Activated T-helper 1 cell treated with Interleukin-2 at 50 U/mL for 16 hours (primary cell): ENCODE results near the gene C8A.

Source experiments
- DNase-seq: peaks from one replicate; pipeline ENCODE4 v3.0.0-alpha.2; 2020; ENCODE audit warnings: low read depth

C8A gene

DNA sequence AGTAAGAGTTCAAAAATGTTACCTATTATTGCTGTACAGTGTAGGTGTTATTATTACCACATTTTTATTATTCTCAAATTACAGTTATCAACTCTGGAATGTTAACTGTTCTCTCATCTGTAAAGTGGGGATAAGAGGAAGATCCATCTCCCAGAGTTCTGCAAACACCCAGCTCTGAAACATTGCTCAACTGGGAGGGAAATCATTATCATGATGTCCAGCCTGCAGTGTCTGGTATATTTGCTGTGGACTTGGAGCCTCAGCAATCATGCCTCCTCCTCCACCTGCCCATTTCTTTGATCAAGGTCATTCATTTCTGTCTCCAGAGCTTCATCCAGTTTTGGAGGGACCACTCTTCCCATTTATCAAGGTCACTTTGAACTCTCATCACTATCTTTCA lies 39.4 kb downstream of the C8A start:
- DNase-seq = no peak

DNA sequence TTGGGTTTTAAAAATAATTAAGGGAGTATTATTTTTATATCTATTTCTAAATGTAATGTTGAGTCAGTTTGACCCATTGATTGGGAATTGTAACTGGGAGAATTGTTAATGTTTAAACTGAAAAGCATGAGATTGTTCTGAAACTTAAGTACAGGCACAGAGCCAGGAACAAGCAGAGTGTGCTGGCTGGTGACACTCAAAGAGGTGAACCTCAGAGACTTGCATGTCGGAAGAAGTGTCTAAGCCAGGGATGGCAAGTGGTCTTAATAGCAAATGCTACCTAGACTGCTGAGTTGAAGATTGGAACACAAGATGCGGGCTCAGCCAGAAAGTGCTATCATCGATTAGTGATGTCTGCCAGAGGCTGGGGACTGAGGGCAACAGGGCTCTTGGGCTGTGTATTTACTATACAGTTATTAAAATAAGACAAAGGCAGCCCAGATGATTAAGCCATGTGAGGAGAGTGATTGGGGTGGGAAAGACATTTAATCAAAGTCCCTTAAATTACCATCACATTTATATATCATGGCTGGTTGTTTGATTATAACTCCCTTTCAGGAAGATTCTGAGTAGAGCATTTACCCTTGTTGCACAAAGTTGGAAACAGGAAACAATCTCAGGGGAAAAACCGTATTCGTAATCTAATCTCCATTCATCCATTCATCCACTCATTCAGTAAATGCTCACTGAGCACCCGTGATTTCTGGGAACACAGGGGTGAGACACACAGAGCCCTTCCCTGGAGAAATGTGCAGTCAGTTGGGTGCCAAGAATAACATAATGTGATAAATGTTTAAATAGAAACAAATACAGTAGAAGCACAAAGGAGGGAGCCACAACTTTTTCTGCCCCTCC lies 42.8 kb downstream of the C8A start:
- DNase-seq = no peak

DNA sequence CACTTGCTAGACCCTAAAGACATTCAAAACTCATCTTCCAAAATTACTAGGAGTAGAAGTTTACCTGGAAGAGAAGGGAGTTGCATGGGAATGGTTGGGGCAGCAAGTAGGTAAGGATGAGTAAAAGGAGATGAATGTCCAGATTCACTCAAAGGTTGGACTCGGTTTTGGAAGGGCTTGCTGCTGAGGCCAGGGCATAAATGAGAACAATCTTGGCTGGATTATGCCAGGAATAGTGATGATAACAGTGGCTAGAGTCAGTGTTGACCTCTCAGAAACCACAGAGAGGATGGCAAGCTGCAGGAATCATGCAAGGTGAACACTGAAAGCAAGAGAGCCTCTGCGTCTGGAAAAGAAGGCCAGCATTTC lies 43.4 kb downstream of the C8A start:
- DNase-seq = no peak

DNA sequence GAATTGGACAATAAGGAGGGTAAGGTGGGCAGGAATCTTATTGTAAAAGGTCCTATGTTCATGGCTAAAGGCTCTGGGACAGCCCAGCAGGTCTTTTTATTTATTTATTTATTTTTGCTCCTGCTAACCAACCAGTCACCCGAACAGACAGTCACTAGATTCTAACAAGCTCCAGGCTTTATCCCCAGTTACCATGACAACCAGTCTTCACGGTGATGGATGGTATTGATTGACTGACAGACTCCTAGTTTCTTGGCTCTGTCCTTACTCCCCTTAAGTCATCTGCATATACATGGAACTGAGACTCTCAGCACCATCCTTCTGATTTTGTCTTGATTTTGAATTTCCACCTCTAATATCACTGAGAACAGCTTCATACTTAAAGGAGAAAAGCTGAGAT lies 44.3 kb downstream of the C8A start:
- no peak for DNase-seq

DNA sequence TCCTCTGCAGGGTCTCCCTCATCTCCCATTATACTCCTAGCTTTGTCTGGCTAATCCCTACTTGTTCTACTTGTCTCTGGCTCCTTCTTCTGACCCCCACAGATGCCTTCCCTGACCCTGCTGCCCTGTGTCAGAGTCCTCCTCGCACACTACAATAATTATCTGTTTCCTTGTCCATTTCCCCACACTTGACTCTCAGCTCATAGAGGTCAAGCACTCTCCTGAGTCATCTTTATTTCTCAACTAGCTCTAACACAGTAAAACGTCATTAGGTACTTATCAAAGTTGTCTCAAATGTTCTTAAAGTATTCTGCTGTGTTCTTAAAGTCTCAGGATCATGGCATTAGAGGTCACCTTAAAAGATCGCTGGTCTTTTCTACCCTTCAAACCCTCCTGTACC lies 47.1 kb downstream of the C8A start:
- no peak for DNase-seq

DNA sequence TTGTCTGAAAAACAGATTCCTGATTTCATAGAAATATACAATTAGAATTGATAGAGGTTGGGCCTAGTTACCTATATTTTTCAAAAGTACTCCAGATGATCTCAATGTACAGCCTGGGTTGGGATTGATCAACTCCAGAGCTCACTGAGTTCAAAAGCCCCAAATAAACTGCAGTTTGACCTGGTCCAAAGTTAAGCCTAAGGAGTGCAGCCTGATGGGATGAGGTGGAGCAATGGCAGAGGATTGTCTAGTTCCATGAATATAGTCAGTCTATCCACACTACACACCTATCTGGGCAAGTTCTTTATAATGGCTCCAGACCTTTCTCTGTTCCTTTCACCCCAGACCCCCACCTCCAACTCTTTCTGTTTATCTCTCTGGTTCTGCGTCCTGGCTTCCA lies 49.2 kb downstream of the C8A start:
- no peak for DNase-seq

DNA sequence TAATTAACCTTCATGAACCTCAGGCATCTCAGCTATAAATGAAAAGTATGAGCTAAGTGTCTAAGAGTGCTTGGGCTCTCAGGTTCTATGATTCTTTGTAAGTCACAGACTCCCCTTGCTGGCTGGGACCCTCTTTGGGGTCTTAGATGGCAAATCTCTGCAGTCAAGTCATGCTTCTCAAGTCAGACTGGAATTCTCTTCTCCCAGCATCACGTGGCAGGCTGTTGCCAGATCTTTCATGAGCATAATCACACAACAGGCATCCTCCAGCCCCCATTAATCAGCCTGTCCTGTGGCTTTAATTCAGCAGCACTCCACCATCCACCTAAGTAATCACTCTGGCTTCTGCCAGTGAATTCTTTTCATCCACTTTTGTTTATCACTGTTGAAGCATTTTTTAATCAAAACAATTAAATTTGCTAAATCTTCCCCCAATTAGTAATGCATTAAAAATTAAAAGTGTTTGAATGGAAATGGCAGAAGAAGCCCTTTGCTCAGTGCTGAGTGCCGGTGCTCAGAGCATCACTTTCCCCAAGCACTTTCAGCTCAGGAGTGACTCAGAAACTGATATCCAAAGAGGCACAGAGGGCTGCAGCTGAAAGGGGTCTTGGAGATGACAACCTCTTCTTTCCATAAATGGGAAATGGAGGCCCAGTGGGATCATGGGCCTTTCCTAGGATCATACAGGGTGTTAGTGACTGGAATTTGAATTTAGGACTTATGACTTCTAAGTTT lies 50.2 kb downstream of the C8A start:
- DNase-seq = no peak

DNA sequence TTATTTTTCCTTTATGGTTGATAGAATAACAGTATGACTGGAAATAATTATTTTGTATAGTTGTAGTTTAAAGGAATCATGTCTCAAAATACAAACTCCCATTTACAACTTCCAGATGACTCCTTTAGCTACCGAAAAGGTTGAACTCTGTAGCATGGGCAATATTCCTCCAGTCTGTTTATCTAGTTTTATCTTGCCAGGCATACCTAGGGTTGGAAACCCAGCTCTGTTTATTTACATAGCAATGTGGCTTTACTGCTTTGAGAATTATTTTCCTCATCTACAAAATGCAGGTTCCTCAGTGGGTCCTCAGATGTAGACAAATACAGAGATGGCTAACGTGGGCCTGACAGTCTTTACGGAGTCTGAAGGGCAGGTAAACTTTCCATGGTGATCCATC lies 51.1 kb downstream of the C8A start:
- no peak for DNase-seq

DNA sequence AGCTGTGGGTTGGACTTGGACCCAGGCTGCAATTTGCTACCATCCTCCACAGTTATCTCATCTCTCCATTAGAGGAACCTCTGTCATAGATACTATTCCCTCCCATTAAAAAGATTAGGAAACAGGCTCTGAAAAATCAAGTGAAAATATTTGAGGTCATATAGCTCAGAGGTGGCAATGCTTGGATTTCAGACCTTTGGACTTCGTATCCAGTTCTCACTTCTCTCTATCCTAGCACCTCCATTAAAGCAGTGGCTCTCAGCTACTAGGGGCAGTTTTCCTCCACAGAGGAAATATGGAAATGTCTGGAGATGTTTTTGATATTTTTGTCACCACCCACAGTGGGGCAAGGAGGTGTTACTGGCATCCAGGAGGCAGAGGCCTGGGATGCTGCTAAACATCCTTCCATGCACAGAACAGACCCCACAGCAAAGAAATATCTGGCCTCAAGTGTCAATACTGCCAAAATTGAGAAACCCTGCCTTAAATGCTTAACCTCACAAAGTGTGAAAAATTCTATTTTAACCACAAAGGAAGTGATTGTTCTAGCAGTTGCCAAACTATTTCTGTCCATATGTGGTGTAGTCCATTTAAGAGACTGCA lies 54.1 kb downstream of the C8A start:
- no peak for DNase-seq

DNA sequence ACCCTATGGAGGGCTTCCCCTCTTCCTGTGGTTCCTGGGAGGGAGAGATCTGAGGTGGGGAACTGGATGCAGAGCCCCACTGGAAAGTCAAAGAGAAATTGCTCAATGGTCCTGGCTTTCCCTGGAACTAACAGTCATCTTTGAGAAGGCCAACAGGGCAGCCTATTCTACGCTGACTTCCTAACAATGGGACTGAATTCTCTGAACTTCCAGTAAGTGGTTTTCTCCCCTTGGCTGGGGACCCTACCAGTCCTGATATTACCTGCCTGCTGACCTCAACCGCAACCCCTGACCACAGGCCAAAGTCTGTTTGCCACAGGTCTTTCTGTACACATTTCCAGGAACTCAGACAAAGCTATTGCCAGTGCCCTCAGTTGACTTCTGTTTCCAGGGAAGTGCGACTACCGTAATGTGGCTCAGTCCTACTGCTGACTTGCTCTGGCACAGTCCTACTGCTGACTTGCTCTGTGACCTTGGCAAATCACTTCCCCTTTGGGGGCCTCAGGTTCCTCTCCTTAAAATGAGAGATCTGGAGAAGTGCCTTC lies 55.9 kb downstream of the C8A start:
- no peak for DNase-seq

DNA sequence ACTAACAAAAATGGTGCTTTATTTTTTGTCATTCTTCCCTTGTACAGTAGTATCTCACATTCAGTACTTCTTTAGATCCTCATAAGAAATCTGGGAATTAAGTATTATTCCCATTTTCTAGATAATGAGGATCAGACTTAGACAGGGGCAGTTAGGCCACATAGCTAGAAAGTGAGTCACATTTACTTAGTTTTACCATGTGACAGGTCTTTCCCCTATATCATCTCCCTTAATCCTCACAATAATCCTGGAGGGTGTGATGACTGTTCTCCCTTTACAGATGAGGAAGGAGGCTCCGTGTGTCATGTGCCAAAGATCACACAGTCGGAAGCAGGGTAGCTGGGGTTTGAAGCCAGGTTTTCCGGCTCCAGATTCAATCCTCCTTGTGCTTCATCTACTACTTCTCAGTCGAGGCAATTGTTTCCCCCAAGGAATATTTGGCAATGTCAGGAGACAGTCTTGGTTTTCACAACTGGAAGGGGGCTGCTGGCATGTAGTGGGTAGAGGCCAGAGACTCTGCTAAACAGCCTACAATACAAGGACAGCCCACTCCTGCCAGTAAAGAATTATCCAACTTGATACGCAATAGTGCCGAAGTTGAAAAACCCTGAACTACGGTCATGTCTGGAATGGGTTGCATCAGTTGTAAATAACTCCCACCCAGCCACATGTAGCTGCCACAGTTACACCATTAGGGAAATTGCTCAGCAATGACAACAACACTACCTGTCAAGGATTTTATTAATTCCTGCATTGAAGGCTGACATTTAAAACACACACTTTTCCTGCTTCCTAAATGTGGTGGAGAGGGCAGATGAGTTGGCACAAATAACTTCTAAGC lies 56.7 kb downstream of the C8A start:
- no peak for DNase-seq

DNA sequence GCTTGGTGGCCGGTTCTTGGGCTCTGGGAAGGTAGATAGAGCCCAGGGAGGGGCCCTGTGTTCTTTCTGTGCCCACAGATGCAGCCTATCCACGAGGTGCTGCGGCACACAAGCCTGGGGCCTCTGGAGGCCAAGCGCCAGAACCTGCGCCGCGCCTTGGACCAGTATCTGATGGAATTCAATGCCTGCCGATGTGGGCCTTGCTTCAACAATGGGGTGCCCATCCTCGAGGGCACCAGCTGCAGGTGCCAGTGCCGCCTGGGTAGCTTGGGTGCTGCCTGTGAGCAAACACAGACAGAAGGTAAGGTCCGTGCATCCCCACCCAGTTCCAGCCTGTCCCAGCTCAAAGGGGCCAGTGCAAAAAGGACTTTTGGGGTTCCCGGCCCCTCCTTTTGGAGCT lies 57.7 kb downstream of the C8A start:
- DNase-seq = no peak

DNA sequence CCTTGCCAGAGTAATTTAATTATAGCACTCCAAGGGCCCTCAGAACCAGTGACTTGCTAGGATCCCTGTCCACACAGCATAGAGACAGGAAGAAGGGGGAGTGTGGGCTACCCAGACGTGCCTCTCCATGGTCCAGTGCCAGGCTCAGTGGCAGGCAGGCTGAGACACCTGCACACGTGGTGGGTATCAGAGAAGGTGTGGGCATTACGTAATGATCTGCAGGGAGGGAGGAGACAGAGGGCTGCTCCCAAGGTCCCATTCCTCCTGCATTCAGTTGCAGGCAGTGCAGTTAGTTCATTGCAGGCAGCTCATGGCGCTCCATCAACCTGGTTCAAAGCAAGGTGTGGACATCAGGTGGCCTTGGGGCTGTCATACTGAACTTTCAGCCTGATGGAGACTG lies 61.4 kb downstream of the C8A start:
- no peak for DNase-seq

DNA sequence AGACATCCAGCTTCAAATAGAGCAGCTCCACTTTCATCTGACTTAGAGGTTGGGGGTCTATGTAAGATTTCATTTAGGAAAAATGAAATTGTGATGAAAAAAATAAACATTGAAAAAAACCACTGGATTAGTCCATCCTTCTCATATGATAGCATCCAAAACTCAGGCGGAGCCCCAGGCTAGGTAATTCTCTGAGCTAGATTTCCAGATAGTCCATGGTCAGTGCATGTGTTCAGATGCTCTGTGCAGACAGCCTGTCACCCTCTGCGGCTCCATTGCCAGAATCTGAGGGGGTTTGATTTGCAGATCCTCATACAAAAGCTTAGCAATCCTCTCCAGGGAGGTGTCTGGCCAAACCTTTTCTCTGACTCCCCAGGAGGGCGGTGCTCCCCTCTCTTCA lies 62.0 kb downstream of the C8A start:
- no peak for DNase-seq

DNA sequence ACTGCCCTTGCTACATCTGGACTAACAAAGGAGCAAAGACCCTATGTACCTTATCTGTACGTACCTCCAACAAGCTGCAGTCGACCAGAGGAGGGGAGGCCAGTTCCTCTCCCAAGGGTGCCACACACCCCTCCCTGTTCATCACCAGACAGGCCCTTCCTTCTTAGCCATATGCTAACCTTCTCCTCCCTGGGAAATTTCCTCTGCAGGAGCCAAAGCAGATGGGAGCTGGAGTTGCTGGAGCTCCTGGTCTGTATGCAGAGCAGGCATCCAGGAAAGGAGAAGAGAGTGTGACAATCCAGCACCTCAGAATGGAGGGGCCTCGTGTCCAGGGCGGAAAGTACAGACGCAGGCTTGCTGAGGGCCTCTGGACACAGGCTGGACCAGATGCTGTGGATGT lies 62.8 kb downstream of the C8A start:
- no peak for DNase-seq

DNA sequence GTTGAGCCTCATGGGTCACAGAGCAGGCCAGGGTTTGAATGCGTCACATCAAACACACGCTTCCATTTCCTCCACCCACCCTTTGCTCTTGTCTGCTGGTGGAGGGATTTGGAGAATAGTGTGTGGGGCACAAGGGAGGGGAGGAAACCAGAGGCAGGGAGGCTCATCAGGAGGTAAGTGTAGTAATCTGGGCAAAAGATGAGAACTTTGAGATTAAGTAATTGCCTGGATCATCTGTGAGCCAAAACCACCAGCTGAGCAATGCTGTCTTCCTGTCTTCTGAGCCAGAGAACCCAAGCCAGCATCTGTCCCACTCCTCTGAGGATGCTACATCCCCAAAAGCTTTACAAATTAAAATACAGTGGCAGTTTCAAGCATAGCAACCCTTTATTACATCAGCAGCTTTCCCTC lies 66.0 kb downstream of the C8A start:
- no peak for DNase-seq

DNA sequence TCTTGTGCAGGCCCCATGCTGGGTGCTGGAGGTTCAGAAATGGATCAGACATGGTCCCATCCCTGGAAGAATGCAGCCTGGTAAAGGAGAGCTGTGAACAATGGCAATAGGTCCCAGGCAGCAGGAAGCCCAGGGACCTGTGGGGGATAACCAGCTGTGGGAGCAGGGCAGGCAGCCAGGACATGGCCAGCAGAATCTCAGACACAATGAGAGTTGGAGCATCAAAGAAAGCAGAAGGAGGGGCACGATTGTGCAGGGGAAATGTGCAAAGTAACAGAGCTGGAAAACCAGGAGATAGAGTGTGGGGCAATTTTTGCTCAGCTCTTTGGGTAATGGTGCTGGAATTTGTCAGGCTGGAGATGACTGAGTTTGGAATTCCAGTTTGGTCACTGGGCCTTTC lies 66.9 kb downstream of the C8A start:
- DNase-seq = no peak

DNA sequence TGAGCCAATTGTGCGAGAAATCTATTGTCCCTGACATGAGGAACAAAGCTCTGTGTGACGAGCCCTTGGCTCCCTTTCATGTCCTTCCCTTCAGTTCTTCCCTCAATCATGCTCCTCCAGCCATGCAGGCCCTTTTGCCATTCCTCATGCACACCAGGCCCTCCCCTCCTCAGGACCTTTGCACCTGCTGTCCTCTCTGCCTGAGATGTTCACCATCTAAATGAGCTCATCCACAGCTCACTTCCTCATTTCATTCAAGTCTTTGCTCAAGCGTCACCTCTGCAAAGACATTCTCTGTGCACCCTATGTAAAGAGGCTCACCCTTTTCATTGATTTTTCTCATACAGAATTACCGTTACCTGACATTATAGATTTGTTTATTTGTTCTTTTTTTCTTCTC lies 67.5 kb downstream of the C8A start:
- DNase-seq = no peak

DNA sequence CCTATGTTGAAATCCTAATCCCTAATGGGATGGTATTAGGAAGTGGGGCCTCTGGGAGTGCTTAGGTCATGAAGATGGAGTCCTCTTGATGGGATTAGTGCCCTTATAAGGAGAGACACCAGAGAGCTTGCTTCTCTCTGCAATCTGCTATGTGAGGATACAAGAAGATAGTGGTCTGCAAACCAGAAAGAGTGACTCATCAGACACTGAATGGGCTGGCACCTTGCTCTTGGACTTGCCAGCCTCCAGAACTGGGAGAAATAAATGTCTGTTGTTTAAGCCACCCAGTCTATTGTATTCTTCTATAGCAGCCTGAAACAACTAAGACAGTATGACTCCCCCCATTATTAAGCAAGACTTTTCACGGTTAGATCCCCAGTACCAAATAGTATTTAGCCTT lies 67.9 kb downstream of the C8A start:
- DNase-seq = no peak

DNA sequence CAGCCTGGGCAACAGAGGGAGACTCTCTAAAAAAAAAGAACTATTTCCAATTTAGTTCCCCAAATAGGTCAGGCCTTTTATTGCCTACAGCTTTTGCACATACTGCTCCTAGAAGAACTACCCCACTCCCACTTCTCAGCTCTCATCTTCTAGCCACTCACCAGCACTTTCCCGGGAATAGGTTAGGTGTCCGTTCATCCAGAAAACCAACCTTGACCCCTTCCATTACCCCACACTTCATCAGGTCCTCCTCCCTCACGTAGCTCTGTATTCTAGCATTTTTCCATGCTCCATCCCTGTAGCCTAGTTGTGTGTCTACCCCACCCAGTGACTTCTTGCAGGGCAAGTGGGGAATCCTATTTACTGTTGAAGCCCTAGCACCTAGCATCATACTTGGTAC lies 68.6 kb downstream of the C8A start:
- no peak for DNase-seq

DNA sequence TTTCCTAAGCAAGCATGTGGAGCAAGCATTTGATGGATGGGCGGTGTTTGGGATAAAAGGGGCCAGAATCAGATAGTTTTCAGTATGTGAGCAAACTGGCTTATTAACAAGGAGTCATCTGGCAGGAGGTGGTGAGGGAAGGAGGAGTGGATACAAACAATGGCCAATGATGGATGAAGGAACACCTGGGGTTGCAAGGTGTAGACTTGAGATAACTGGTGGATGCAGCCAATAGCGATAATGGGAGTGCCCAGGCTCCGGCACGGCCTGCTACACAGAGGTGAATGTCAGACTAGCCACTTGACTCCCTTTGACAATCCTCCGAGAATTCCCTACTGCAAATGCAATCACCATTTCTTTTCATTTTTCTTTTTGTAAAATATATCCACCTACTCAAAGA lies 69.5 kb downstream of the C8A start:
- DNase-seq = no peak

DNA sequence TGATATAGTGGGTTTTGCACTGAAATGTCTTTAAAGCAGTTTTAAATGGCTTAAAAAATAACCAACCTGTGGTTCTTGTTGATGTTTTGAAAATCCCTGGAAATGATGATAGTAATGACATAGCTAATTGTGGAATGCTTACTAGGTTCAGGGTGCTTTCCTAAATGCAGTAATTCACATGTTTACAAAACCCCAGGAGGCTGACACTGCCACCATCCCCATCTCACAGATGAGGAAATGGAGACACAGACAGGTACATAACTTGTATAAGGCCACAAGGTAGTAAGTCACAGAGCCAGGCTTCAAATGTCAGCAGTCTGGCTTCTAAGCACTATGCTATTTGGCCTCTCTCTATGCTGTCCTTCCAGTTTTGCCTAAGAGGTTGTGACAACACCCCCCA lies 70.6 kb downstream of the C8A start:
- no peak for DNase-seq
